ENCODE measurements around the gene ARL6IP5. TPM values are rescaled to one million over a fixed set of nuclear protein-coding genes. Genes with fewer than 3 reads are reported as not detected.

The ARL6IP5 gene
- total RNA-seq, 1 experiment from 2014 or later: 31.2 TPM

DNA sequence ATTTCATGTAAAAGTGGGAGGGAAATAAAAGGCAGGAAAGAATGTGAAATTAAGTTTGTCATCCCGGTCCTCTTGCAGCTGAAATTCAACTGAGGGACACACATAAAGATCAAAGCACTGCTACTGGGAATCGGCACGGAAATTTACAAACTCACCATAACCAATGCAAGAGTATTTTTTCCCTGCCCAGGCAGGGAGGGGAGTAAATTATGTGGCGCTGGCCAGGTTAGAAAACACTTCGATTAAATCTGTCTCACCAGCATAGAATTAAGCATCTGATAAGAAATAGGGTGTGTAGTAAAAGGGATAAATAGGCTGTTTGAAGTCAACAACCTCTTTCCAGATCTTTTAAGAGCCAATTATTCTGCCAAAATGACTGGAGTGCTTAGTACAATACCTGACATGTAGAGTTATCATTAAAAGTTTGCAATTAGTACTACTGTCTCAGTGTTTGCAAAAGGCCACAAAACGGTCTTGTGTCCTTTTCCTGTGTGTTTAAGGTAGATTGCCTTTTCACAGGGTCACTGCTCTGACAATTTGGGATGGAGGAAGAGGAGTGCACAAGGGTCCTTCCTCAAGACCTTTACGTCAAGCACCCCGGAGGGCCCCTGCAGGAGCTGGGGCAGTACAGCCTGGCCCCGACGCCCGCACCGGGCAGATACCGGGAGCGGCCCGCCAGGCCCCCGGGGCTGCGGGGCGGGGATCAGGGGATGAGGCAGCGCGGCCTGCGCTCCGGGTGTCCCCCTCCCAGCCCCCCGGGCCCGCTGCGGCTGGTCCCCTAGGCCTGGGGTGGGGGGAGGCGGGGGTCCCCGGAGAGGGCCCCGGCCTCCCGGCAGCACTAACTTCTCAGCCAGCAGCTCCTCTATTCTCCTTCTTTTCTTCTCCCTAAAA, 5.2 kb upstream of the ARL6IP5 start:
- TF ChIP-seq, protein P1, sequence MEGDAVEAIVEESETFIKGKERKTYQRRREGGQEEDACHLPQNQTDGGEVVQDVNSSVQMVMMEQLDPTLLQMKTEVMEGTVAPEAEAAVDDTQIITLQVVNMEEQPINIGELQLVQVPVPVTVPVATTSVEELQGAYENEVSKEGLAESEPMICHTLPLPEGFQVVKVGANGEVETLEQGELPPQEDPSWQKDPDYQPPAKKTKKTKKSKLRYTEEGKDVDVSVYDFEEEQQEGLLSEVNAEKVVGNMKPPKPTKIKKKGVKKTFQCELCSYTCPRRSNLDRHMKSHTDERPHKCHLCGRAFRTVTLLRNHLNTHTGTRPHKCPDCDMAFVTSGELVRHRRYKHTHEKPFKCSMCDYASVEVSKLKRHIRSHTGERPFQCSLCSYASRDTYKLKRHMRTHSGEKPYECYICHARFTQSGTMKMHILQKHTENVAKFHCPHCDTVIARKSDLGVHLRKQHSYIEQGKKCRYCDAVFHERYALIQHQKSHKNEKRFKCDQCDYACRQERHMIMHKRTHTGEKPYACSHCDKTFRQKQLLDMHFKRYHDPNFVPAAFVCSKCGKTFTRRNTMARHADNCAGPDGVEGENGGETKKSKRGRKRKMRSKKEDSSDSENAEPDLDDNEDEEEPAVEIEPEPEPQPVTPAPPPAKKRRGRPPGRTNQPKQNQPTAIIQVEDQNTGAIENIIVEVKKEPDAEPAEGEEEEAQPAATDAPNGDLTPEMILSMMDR (IDR thresholded peaks at IDR 0.05; ENCODE audit: insufficient read depth in 1 of 2, low read depth in 1 of 2, low read length in 1 of 2, severe bottlenecking in 1 of 2, unreplicated experiment in 1 of 2): no peak
- ChIA-PET CTCF (interaction anchor here (0.6 kb wide), 1 partner anchor 732 kb away, joined by 3 read pairs; no protein-coding TSS in a partner anchor), POLR2A (interaction anchor here (0.6 kb wide), 1 partner anchor 69 kb away, joined by 5 read pairs; no protein-coding TSS in a partner anchor)
- Histone ChIP-seq H3K4me1 (peaks cover 5% of the 10 kb centered on the region; the same call in 1 of the 2 replicates), H3K9me3 (no peaks in the 10 kb centered on the region), H3K4me3 (ENCODE audit: low read depth, low read length) (peak overlapping the region; percentile 75), H3K27me3 (replicated peaks; ENCODE audit: control insufficient read depth, insufficient read depth, low read length) (no peaks in the 10 kb centered on the region), H3K36me3 (ENCODE audit: control insufficient read depth, insufficient read depth, low read length) (no peaks in the 10 kb centered on the region)
- Mint-ChIP-seq H3K27me3 (ENCODE audit: insufficient read depth, unreplicated experiment) (no peaks in the 10 kb centered on the region), H3K27ac (ENCODE audit: unreplicated experiment) (peak overlapping the region; percentile 75), H3K4me1 (ENCODE audit: low read depth, unreplicated experiment) (peaks cover 15% of the 10 kb centered on the region), H3K9me3 (ENCODE audit: unreplicated experiment) (no peaks in the 10 kb centered on the region), H3K4me3 (ENCODE audit: unreplicated experiment) (peak overlapping the region; percentile 75), H3K36me3 (ENCODE audit: insufficient read depth, unreplicated experiment) (peaks cover 5% of the 10 kb centered on the region)
- peak in 1 of 2 experiments; percentile 50 for DNase-seq
- intact Hi-C loops (cut with micrococcal nuclease; ENCODE audit: unreplicated experiment): loop anchor here (2.0 kb wide), 2 partner anchors 27 to 67 kb away; partner anchors contain the start of genes EOGT and TMF1
- BruUV-seq (replicated peaks): TSS peak; percentile 64

- Mint-ChIP-seq H3K4me1 (ENCODE audit: low read depth, unreplicated experiment) (peaks cover 18% of the 10 kb centered on the region), H3K27me3 (ENCODE audit: insufficient read depth, unreplicated experiment) (no peaks in the 10 kb centered on the region), H3K27ac (ENCODE audit: unreplicated experiment) (peak within 1 kb of the TSS; percentile 75), H3K9me3 (ENCODE audit: unreplicated experiment) (no peaks in the 10 kb centered on the region), H3K4me3 (ENCODE audit: unreplicated experiment) (peak within 1 kb of the TSS; percentile 75), H3K36me3 (ENCODE audit: insufficient read depth, unreplicated experiment) (peaks cover 5% of the 10 kb centered on the region)
- intact Hi-C loops (cut with micrococcal nuclease; ENCODE audit: unreplicated experiment): loop anchor here (2.0 kb wide), 2 partner anchors 28 to 68 kb away; partner anchors contain the start of genes EOGT and TMF1
- H3K9me3 ChIP-seq: no peaks in the 10 kb centered on the region
- no peaks in the 10 kb centered on the region for H3K27me3 ChIP-seq (replicated peaks; ENCODE audit: control insufficient read depth, insufficient read depth, low read length)
- peaks cover 5% of the 10 kb centered on the region; the same call in 1 of the 2 replicates for H3K4me1 ChIP-seq
- H3K4me3 ChIP-seq (ENCODE audit: low read depth, low read length): peak within 1 kb of the TSS; percentile 75
- TF ChIP-seq, protein P1 (IDR thresholded peaks at IDR 0.05; ENCODE audit: insufficient read depth in 1 of 2, low read depth in 1 of 2, low read length in 1 of 2, severe bottlenecking in 1 of 2, unreplicated experiment in 1 of 2): no peak
- ChIA-PET CTCF (interaction anchor here (0.6 kb wide), 1 partner anchor 732 kb away, joined by 3 read pairs; no protein-coding TSS in a partner anchor), POLR2A (no interaction called here)
- no TSS peak for BruUV-seq (replicated peaks)
- DNase-seq: peak; percentile 88 to 90
- no peaks in the 10 kb centered on the region for H3K36me3 ChIP-seq (ENCODE audit: control insufficient read depth, insufficient read depth, low read length)
Observed at GRCh38 chr3:69080233-69080920, 4.4 kb upstream of the ARL6IP5 start, which contains the start of gene UBA3. Gene UBA3, minus strand, starts transcription at chr3:69080365. Its CDS starts 12 bp downstream, at chr3:69080353.
